Measurements from ENCODE around the gene CAPZA2.

- no peak for TF ChIP-seq EZH2 (IDR thresholded peaks at IDR 0.05; ENCODE audit: borderline replicate concordance, low read depth, low read length, severe bottlenecking)
- TF ChIP-seq CTCF (IDR thresholded peaks at IDR 0.05; ENCODE audit: borderline replicate concordance, extremely low read depth, low read length, poor library complexity, severe bottlenecking), result no peak
These were observed 34.1 kb upstream of the CAPZA2 start for GRCh38 chr7:116828281-116828680.

All from DND-41 (cell line).